Hepatocyte (in vitro differentiated cells): ENCODE data around the gene CFAP65.

Source experiments
- EZH2 ChIP-seq: fragments of 200-600 bp; sonication (generic); IDR thresholded peaks from 2 replicates; pipeline ENCODE4 v1.6.1; 2016; ENCODE audit warnings: antibody characterized with exemption, mild to moderate bottlenecking, borderline replicate concordance
- TF ChIP-seq, protein P1 (sequence below): fragments of 200-600 bp; sonication (generic); IDR thresholded peaks from 2 replicates; pipeline ENCODE4 v1.5.1; 2016; ENCODE audit warnings: antibody characterized with exemption, mild to moderate bottlenecking; ENCODE audit not compliant: poor library complexity

DNA sequence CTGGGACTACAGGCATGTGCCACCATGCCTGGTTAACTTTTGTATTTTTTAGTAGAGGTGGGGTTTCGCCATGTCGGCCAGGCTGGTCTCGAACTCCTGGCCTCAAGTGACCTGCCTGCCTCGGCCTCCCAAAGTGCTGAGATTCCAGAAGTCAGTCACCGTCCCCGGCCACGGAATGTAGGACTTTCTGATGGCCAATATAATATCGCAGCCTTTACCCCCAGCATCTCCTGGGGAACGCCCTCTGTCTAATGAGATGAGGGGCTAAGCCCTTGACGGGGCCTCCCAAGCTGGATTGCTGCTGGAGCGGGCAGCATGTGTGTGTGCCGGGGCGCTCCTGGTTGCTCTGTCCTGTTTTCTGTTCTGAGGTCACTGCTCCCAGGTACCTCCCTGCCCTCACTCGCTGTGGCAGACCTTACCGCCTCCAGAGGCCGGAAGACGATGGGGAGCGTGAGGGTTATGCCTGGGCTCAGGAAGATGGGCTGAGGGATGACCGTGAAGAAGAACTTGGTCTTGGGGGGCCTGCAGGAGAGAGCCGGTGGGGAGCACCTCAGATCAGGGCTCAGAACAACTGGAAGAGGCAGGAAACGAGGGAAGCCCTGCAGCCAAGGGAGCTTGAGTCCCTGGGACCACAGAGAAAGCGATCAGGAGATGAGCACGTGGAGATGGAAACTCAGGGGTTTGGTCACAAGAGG lies 9.1 kb downstream of the CFAP65 start:
- TF ChIP-seq, protein P1, sequence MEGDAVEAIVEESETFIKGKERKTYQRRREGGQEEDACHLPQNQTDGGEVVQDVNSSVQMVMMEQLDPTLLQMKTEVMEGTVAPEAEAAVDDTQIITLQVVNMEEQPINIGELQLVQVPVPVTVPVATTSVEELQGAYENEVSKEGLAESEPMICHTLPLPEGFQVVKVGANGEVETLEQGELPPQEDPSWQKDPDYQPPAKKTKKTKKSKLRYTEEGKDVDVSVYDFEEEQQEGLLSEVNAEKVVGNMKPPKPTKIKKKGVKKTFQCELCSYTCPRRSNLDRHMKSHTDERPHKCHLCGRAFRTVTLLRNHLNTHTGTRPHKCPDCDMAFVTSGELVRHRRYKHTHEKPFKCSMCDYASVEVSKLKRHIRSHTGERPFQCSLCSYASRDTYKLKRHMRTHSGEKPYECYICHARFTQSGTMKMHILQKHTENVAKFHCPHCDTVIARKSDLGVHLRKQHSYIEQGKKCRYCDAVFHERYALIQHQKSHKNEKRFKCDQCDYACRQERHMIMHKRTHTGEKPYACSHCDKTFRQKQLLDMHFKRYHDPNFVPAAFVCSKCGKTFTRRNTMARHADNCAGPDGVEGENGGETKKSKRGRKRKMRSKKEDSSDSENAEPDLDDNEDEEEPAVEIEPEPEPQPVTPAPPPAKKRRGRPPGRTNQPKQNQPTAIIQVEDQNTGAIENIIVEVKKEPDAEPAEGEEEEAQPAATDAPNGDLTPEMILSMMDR, result no peak
- TF ChIP-seq EZH2, result no peak
